ENCODE data around the gene TNS1.

DNA sequence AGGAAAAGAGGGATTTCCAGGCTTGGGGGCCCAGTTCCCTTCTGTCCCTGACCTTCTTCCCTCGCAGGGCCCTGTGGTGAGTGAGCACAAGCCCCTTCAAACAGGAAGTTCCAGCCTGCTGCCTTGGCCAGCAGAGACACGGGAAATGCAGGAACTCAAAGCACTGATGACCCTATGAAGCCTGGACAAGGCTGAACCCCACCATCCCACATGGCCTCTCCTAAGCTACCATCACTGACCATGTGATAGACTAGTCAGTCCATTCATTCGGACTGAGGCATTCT, 196.4 kb downstream of the TNS1 start:
- TF ChIP-seq EZH2 (IDR thresholded peaks at IDR 0.05) = no peak
- TF ChIP-seq, protein P1, sequence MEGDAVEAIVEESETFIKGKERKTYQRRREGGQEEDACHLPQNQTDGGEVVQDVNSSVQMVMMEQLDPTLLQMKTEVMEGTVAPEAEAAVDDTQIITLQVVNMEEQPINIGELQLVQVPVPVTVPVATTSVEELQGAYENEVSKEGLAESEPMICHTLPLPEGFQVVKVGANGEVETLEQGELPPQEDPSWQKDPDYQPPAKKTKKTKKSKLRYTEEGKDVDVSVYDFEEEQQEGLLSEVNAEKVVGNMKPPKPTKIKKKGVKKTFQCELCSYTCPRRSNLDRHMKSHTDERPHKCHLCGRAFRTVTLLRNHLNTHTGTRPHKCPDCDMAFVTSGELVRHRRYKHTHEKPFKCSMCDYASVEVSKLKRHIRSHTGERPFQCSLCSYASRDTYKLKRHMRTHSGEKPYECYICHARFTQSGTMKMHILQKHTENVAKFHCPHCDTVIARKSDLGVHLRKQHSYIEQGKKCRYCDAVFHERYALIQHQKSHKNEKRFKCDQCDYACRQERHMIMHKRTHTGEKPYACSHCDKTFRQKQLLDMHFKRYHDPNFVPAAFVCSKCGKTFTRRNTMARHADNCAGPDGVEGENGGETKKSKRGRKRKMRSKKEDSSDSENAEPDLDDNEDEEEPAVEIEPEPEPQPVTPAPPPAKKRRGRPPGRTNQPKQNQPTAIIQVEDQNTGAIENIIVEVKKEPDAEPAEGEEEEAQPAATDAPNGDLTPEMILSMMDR (IDR thresholded peaks at IDR 0.05) = no peak
